ENCODE data around the gene PRRX2.

Gene PRRX2

GRCh38 chr9:129648092-129648763 lies 17.2 kb upstream of the PRRX2 start:
- no peak overlapping the region for H3K4me3 ChIP-seq (ENCODE audit: low read depth, low read length)
- TF ChIP-seq, protein P1, sequence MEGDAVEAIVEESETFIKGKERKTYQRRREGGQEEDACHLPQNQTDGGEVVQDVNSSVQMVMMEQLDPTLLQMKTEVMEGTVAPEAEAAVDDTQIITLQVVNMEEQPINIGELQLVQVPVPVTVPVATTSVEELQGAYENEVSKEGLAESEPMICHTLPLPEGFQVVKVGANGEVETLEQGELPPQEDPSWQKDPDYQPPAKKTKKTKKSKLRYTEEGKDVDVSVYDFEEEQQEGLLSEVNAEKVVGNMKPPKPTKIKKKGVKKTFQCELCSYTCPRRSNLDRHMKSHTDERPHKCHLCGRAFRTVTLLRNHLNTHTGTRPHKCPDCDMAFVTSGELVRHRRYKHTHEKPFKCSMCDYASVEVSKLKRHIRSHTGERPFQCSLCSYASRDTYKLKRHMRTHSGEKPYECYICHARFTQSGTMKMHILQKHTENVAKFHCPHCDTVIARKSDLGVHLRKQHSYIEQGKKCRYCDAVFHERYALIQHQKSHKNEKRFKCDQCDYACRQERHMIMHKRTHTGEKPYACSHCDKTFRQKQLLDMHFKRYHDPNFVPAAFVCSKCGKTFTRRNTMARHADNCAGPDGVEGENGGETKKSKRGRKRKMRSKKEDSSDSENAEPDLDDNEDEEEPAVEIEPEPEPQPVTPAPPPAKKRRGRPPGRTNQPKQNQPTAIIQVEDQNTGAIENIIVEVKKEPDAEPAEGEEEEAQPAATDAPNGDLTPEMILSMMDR (IDR thresholded peaks at IDR 0.05; ENCODE audit: borderline replicate concordance, insufficient read depth, low read depth, low read length): no peak

DNA sequence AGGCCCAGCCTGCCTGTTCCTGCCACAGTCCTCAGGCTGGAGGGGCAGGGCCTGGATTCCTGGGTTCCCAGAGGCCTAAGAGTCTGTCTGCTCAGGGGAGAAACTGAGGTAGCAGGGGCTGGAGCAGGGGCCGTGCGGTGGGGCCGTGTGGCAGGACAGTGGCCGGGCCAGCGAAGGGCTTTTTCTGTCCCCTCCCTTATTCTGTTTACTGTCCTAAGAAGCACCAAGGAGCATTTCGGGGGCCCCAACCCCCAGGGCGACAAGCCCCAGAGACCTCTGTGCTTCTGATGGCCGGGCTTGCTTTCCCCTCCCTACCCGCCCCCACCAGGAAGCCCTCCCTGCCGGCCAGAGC lies 16.7 kb upstream of the PRRX2 start:
- H3K4me3 ChIP-seq (ENCODE audit: low read depth, low read length): no peak overlapping the region
- TF ChIP-seq, protein P1 (IDR thresholded peaks at IDR 0.05; ENCODE audit: borderline replicate concordance, insufficient read depth, low read depth, low read length): no peak

- TF ChIP-seq, protein P1 (IDR thresholded peaks at IDR 0.05; ENCODE audit: borderline replicate concordance, insufficient read depth, low read depth, low read length): no peak
- H3K4me3 ChIP-seq (ENCODE audit: low read depth, low read length): no peak overlapping the region
These were observed 15.4 kb upstream of the PRRX2 start for GRCh38 chr9:129649726-129650679.

GRCh38 chr9:129650680-129651235 lies 14.7 kb upstream of the PRRX2 start:
- TF ChIP-seq, protein P1 (IDR thresholded peaks at IDR 0.05; ENCODE audit: borderline replicate concordance, insufficient read depth, low read depth, low read length): no peak
- H3K4me3 ChIP-seq (ENCODE audit: low read depth, low read length): no peak overlapping the region

DNA sequence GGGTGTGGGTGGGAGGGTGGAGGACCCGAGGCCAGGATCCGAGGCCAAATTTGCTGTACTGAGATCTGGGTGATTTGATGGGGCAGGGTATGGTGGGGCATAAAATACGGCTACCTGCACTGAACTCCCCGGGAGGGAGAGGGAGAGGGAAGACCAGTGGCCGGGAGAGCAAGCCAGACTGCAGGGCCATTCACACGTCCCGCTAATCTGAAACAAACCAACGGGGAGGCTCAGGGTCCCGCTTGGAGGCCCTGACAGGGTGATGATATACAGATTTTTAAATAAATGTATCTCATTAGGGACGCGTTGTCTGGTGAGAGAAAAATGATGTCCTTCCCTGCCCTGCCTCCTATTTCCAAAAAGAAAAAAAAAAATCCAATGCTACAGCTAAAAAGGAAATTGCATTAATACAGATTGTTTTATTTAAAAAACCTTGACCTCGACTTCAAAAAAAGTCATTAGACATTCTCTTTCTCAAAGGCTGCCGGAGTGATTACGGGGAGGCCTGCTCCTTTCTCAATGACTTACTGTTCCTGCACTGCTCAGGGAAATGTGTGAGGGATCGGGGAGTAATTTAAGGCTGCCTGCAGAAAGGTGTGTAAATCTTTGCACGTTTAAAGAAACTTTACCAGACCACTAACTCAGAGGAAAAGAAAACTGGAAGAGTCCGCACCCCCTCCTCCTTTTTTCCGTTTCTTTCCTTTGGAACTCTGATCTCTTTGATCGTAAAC lies 11.5 kb upstream of the PRRX2 start:
- TF ChIP-seq, protein P1 (IDR thresholded peaks at IDR 0.05; ENCODE audit: borderline replicate concordance, insufficient read depth, low read depth, low read length): no peak

DNA sequence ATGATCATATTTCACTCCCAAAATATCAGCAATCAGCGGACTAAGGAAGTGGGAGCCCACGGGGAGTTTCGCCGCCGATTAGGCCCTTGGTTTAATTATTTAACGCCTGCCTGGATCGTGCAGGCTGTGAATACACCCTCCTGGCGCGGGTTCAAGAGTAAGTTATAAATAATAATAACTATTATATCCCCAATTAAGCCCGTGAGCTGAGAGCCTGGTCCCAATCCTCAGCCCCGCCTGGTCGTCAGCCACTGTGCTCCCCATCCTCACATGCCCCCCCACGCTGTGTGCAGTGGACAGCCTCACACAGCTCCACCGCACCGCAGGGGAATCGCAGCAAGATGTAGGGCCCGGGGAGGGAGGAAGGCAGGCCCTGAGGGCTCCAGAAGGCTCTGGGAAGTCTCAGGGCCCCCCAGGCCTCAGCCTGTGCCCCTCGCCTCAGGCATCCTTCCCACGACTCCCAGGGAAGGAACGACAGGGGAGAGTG lies 10.8 kb upstream of the PRRX2 start:
- TF ChIP-seq, protein P1 (IDR thresholded peaks at IDR 0.05; ENCODE audit: borderline replicate concordance, insufficient read depth, low read depth, low read length): no peak
- no peak overlapping the region for H3K4me3 ChIP-seq (ENCODE audit: low read depth, low read length)

More for the DNA sequence above, 11.5 kb upstream of the PRRX2 start:
- no peak overlapping the region for H3K4me3 ChIP-seq (ENCODE audit: low read depth, low read length)

Measured in GM12875 (cell line).